Upper lobe of left lung (tissue), 4 donors: Measurements from ENCODE around the gene UBAP1.
A peak's percentile ranks its signal among the peaks of the same experiment; 100 is the strongest.

ENCODE experiments used
- CTCF ChIP-seq, 6 experiments: fragments of 450-650 bp in 4 of 6; fragments of 200-600 bp in 2 of 6; sonication (generic) in 2 of 6; IDR thresholded peaks; one replicate each; pipeline ENCODE4 v1.5.1; 2016 to 2019; ENCODE audit warnings: antibody characterized with exemption in 6 of 6
- EP300 ChIP-seq, 4 donors: sonication (generic); formaldehyde crosslinking; IDR thresholded peaks; one replicate each; pipeline ENCODE4 v1.5.1; 2017; ENCODE audit warnings: antibody characterized with exemption in 4 of 4, control low read depth in 2 of 4
- POLR2A ChIP-seq, 4 donors: fragments of 450-650 bp; IDR thresholded peaks; one replicate each; pipeline ENCODE4 v1.5.1; 2016 to 2017; ENCODE audit warnings: antibody characterized with exemption in 4 of 4, mild to moderate bottlenecking in 2 of 4
- POLR2AphosphoS5 ChIP-seq, 2 donors: sonication (generic); formaldehyde crosslinking; IDR thresholded peaks; one replicate each; pipeline ENCODE4 v1.5.1; 2017; ENCODE audit warnings: antibody characterized with exemption in 2 of 2

GRCh38 chr9:34185778-34186551 is 7.1 kb downstream of the UBAP1 start:
- TF ChIP-seq POLR2AphosphoS5 (IDR thresholded peaks at IDR 0.05) (peak; percentile 53 to 84), CTCF (IDR thresholded peaks at IDR 0.05) (no peak), POLR2A (IDR thresholded peaks at IDR 0.05) (no peak), EP300 (IDR thresholded peaks at IDR 0.05) (peak in 3 of 4 donors; percentile 27 to 93 (median 61))
